H9 (cell line): Measurements from ENCODE around the gene POLG2. TPM values are rescaled to one million over a fixed set of nuclear protein-coding genes. Genes with fewer than 3 reads are reported as not detected.

Experiments
- DNase-seq: peaks from one replicate; pipeline ENCODE4 v3.0.0-alpha.2; 2017
- H2AFZ ChIP-seq: one replicate; pipeline ENCODE4 v1.6.1; 2013; ENCODE audit warnings: mild to moderate bottlenecking, low read length, control low read depth, moderate library complexity
- H2AK5ac ChIP-seq: 2 replicates; pipeline ENCODE4 v1.6.1; 2013; ENCODE audit warnings: low read length, control low read depth, mixed read lengths; ENCODE audit not compliant: insufficient read length
- H2BK120ac ChIP-seq: one replicate; pipeline ENCODE4 v1.6.1; 2013; ENCODE audit warnings: low read depth, mild to moderate bottlenecking, low read length, control low read depth, inconsistent platforms; ENCODE audit not compliant: poor library complexity, severe bottlenecking
- H2BK12ac ChIP-seq: 2 replicates; pipeline ENCODE4 v1.6.1; 2013; ENCODE audit warnings: low read length, control low read depth, mixed read lengths, low read depth; ENCODE audit not compliant: insufficient read length
- H2BK15ac ChIP-seq: 2 replicates; pipeline ENCODE4 v1.6.1; 2013; ENCODE audit warnings: low read depth, low read length, control low read depth
- H2BK20ac ChIP-seq: one replicate; pipeline ENCODE4 v1.6.1; 2013; ENCODE audit warnings: low read depth, mild to moderate bottlenecking, low read length, control low read depth, inconsistent platforms; ENCODE audit not compliant: poor library complexity, severe bottlenecking
- H2BK5ac ChIP-seq: 2 replicates; pipeline ENCODE4 v1.6.1; 2013; ENCODE audit warnings: low read length, control low read depth, mixed read lengths; ENCODE audit not compliant: insufficient read length
- H3K14ac ChIP-seq: 2 replicates; pipeline ENCODE4 v1.6.1; 2013; ENCODE audit warnings: low read length, control low read depth; ENCODE audit not compliant: insufficient read depth
- H3K18ac ChIP-seq: 2 replicates; pipeline ENCODE4 v1.6.1; 2013; ENCODE audit warnings: low read depth, mild to moderate bottlenecking, mixed read lengths, low read length, control low read depth; ENCODE audit not compliant: insufficient read length
- H3K23ac ChIP-seq: 2 replicates; pipeline ENCODE4 v1.6.1; 2013; ENCODE audit warnings: low read length, control low read depth, mixed read lengths, low read depth; ENCODE audit not compliant: insufficient read length
- H3K23me2 ChIP-seq: 2 replicates; pipeline ENCODE4 v1.6.1; 2013; ENCODE audit warnings: low read depth, mild to moderate bottlenecking, mixed read lengths, low read length, control low read depth; ENCODE audit not compliant: insufficient read length, poor library complexity, severe bottlenecking
- H3K27ac ChIP-seq: 2 replicates; pipeline ENCODE4 v1.5.1; 2013; ENCODE audit warnings: low read length, control low read depth, mixed read lengths, low read depth; ENCODE audit not compliant: insufficient read length
- H3K27me3 ChIP-seq: 2 replicates; pipeline ENCODE4 v1.6.1; 2013; ENCODE audit warnings: low read length, control low read depth, inconsistent platforms; ENCODE audit not compliant: insufficient read depth
- H3K4ac ChIP-seq: 2 replicates; pipeline ENCODE4 v1.6.1; 2013; ENCODE audit warnings: low read depth, mild to moderate bottlenecking, control low read depth, inconsistent platforms, low read length, moderate library complexity
- H3K4me1 ChIP-seq: 2 replicates; pipeline ENCODE4 v1.6.1; 2013; ENCODE audit warnings: low read length, control low read depth, inconsistent platforms; ENCODE audit not compliant: insufficient read depth
- H3K4me2 ChIP-seq: 2 replicates; pipeline ENCODE4 v1.6.1; 2013; ENCODE audit warnings: low read length, control low read depth, mixed read lengths; ENCODE audit not compliant: insufficient read length, insufficient read depth
- H3K56ac ChIP-seq: 2 replicates; pipeline ENCODE4 v1.6.1; 2013; ENCODE audit warnings: low read depth, mild to moderate bottlenecking, mixed read lengths, low read length, control low read depth; ENCODE audit not compliant: insufficient read length
- H3K79me1 ChIP-seq: 2 replicates; pipeline ENCODE4 v1.6.1; 2013; ENCODE audit warnings: low read depth, mild to moderate bottlenecking, moderate library complexity, low read length, control low read depth, inconsistent platforms; ENCODE audit not compliant: insufficient read depth, poor library complexity, severe bottlenecking
- H3K79me2 ChIP-seq: 2 replicates; pipeline ENCODE4 v1.6.1; 2013; ENCODE audit warnings: low read length, control low read depth, inconsistent platforms; ENCODE audit not compliant: insufficient read depth
- H3K9ac ChIP-seq: 2 replicates; pipeline ENCODE4 v1.6.1; 2013; ENCODE audit warnings: low read length, control low read depth, mixed read lengths; ENCODE audit not compliant: insufficient read length; ENCODE audit errors: extremely low read depth
- H3K9me3 ChIP-seq: one replicate; pipeline ENCODE4 v1.6.1; 2013; ENCODE audit warnings: low read depth, low read length, inconsistent platforms; ENCODE audit not compliant: control insufficient read depth
- H3T11ph ChIP-seq: one replicate; pipeline ENCODE4 v1.6.1; 2013; ENCODE audit warnings: mild to moderate bottlenecking, low read length, control low read depth, inconsistent platforms
- H4K20me1 ChIP-seq: one replicate; pipeline ENCODE4 v1.6.1; 2013; ENCODE audit not compliant: control insufficient read depth, insufficient read length, insufficient read depth
- H4K5ac ChIP-seq: 2 replicates; pipeline ENCODE4 v1.6.1; 2013; ENCODE audit warnings: low read depth, mild to moderate bottlenecking, mixed read lengths, low read length, control low read depth; ENCODE audit not compliant: insufficient read length
- H4K8ac ChIP-seq: replicated peaks from 2 replicates; pipeline ENCODE4 v1.6.1; 2013; ENCODE audit warnings: low read length, control low read depth, mixed read lengths, low read depth; ENCODE audit not compliant: insufficient read length
- H4K91ac ChIP-seq: 2 replicates; pipeline ENCODE4 v1.6.1; 2013; ENCODE audit warnings: low read depth, mild to moderate bottlenecking, moderate library complexity, mixed read lengths, low read length, control low read depth; ENCODE audit not compliant: insufficient read length
- H3K27ac Mint-ChIP-seq, 3 experiments: 2 replicates in 2 of 3; 3 replicates in 1 of 3; pipeline ENCODE4 v1.8.0; 2020 to 2021; ENCODE audit warnings: mixed read lengths in 3 of 3, mild to moderate bottlenecking in 1 of 3, moderate library complexity in 1 of 3
- H3K27me3 Mint-ChIP-seq: 2 replicates; pipeline ENCODE4 v1.8.0; 2021; ENCODE audit warnings: low read depth, mild to moderate bottlenecking, moderate library complexity, mixed read lengths
- H3K36me3 Mint-ChIP-seq, 3 experiments: 2 replicates in 2 of 3; 3 replicates in 1 of 3; pipeline ENCODE4 v1.8.0; 2020 to 2021; ENCODE audit warnings: low read depth in 3 of 3, mixed read lengths in 3 of 3; ENCODE audit not compliant: insufficient read depth in 1 of 3
- H3K4me1 Mint-ChIP-seq, 2 experiments: 2 replicates each; pipeline ENCODE4 v1.8.0; 2020; ENCODE audit warnings: mixed read lengths in 2 of 2
- H3K4me3 Mint-ChIP-seq, 2 experiments: 2 replicates in 1 of 2; 3 replicates in 1 of 2; pipeline ENCODE4 v1.8.0; 2020 to 2021; ENCODE audit warnings: mild to moderate bottlenecking in 2 of 2, mixed read lengths in 2 of 2, moderate library complexity in 1 of 2
- H3K9me3 Mint-ChIP-seq, 2 experiments: 2 replicates in 1 of 2; 3 replicates in 1 of 2; pipeline ENCODE4 v1.8.0; 2020; ENCODE audit warnings: mild to moderate bottlenecking in 2 of 2, mixed read lengths in 2 of 2, moderate library complexity in 1 of 2
- WGBS: extraction: QIAGEN DNeasy Blood & Tissue Kit; methylation state at CpG from one replicate; pipeline ENCODE4 v1.1.7; 2013; ENCODE audit warnings: missing lambda C conversion rate, low lambda C conversion rate, mixed read lengths; ENCODE audit not compliant: insufficient read length; ENCODE audit errors: extremely low coverage; 5-methylcytosine and 5-hydroxymethylcytosine counted together
- total RNA-seq: library from RNA; stranded (reverse); gene quantifications from 2 replicates; pipeline ENCODE4 v1.2.1, GENCODE V29; 2021
- TF ChIP-seq, protein P1 (sequence below): fragments of 200-600 bp; sonication (generic); conservative IDR thresholded peaks from 3 replicates; pipeline ENCODE4 v1.8.0; 2021; ENCODE audit warnings: antibody characterized with exemption, mild to moderate bottlenecking

POLG2 gene
- total RNA-seq, 1 experiment from 2014 or later, result 35.5 TPM

DNA sequence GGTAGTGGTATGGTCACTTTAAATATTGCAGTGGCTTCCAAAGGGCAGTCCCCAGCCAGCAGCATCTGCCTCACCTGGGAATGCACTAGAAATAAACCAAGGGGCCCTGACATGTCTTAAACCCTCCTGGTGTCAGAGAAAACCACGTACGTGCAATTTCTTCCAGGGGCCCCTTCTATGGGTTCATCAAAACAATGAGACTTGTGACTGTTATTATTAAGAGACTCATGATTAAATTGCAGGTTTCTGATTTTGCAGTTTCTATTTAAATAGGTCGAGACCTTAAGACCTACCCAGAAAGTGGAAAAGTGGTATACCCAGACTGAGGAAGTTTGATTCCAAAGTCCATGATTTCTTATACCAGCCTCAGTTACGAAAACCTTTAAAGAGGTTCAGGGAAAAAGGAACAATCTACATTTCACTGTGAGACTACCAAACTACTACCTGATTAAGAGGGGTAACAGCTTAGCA is 746 bp upstream of the POLG2 start:
- Mint-ChIP-seq H3K27ac (peak overlapping the region; percentile 89 to 99 (median 98); a peak in 5 of 7 replicates), H3K27me3 (peaks cover 3% of the 10 kb centered on the region), H3K9me3 (no peaks in the 10 kb centered on the region; a peak in 1 of 5 replicates), H3K4me3 (peak overlapping the region; percentile 99), H3K4me1 (peaks cover 54 to 61% of the 10 kb centered on the region in 2 experiments), H3K36me3 (peaks cover 47 to 70% (median 60%) of the 10 kb centered on the region in 3 experiments)
- TF ChIP-seq, protein P1, sequence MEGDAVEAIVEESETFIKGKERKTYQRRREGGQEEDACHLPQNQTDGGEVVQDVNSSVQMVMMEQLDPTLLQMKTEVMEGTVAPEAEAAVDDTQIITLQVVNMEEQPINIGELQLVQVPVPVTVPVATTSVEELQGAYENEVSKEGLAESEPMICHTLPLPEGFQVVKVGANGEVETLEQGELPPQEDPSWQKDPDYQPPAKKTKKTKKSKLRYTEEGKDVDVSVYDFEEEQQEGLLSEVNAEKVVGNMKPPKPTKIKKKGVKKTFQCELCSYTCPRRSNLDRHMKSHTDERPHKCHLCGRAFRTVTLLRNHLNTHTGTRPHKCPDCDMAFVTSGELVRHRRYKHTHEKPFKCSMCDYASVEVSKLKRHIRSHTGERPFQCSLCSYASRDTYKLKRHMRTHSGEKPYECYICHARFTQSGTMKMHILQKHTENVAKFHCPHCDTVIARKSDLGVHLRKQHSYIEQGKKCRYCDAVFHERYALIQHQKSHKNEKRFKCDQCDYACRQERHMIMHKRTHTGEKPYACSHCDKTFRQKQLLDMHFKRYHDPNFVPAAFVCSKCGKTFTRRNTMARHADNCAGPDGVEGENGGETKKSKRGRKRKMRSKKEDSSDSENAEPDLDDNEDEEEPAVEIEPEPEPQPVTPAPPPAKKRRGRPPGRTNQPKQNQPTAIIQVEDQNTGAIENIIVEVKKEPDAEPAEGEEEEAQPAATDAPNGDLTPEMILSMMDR, result no peak; the same call in 2 of the 3 replicates
- Histone ChIP-seq H3K4ac (no peak overlapping the region), H4K20me1 (no peaks in the 10 kb centered on the region), H3K4me1 (no peaks in the 10 kb centered on the region; the same call in 1 of the 2 replicates), H2BK120ac (no peak overlapping the region), H3K14ac (no peak overlapping the region), H3K9me3 (no peaks in the 10 kb centered on the region), H2AK5ac (no peak overlapping the region), H3K23me2 (peaks cover 15% of the 10 kb centered on the region), H4K91ac (no peak overlapping the region), H3K23ac (no peak overlapping the region), H3T11ph (no peak overlapping the region), H3K27me3 (no peaks in the 10 kb centered on the region), H2AFZ (no peak overlapping the region), H3K9ac (no peak overlapping the region), H2BK5ac (no peak overlapping the region), H2BK15ac (no peak overlapping the region), H3K27ac (peak overlapping the region; percentile 49), H4K5ac (no peak overlapping the region), H3K79me1 (peaks cover 2% of the 10 kb centered on the region), H3K4me2 (peak overlapping the region; percentile 87), H2BK12ac (no peak overlapping the region), H3K18ac (no peak overlapping the region), H3K79me2 (peaks cover 6% of the 10 kb centered on the region; the same call in 1 of the 2 replicates), H3K56ac (no peak overlapping the region), H4K8ac (no peak overlapping the region), H2BK20ac (no peak overlapping the region)
- no peak for DNase-seq
- no CpG with 5 or more reads among the region's 4 CpGs for WGBS
